GM12872 (cell line): ENCODE measurements around the gene TCTA.

Source experiments
- CTCF ChIP-seq: IDR thresholded peaks from 3 replicates; pipeline ENCODE4 v1.5.1; 2011; ENCODE audit warnings: low read depth, mild to moderate bottlenecking, low read length, moderate library complexity; ENCODE audit not compliant: insufficient read depth

TCTA gene

DNA sequence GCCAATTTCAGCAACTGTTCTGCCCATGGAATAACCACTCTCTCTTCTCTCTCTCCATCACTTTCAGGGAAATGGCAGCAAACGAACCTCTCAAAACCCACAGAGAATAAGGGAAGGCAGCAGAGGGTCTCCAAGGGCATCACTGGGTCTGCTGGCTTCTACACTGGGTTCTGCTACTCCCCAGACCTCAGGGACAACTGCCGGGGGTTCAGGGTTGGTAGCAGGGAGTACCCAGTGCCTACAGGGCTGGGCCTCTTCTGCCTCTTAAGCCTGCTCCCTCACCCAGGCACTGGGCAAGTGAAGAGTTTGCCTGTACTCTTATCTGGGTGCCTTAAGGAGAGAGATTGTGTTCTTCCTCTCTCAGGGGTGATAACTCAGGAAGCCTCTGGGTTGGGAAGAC, 2.5 kb downstream of the TCTA start:
- no peak for TF ChIP-seq CTCF

DNA sequence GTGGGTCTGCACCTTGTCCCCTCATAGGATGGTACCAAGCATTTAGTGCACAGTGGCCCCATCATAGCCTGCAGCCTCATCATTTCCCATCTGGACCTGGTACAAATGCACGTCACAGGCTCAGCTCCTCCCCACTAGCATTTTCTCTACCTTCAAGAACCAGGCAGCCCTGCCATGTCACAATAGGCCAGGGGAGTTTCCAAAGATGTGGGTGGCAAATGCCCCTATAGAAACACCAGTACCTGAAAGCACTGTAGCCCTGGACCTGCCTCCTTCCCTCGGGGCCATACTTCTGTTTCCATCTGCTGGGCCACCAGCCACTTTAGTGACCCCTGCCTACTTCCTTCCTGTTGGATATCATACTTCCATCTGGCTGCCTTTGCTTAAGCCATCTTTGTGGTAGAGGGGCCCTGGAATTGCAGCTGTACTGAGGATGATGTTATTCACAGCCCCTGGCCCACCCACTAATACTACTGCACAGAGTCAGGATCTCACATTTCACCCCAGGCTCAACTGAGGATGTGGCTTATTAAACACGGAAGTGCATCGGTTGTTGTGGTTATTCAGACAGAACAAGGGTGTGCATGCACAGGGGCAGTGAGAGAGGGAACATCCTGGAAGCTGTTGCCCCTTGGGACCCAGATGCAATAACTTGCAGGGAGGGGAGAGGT, 3.8 kb downstream of the TCTA start:
- TF ChIP-seq CTCF, result no peak

GRCh38 chr3:49416867-49417266, 4.6 kb downstream of the TCTA start:
- no peak for TF ChIP-seq CTCF

GRCh38 chr3:49417516-49418120, 5.4 kb downstream of the TCTA start:
- no peak for TF ChIP-seq CTCF

DNA sequence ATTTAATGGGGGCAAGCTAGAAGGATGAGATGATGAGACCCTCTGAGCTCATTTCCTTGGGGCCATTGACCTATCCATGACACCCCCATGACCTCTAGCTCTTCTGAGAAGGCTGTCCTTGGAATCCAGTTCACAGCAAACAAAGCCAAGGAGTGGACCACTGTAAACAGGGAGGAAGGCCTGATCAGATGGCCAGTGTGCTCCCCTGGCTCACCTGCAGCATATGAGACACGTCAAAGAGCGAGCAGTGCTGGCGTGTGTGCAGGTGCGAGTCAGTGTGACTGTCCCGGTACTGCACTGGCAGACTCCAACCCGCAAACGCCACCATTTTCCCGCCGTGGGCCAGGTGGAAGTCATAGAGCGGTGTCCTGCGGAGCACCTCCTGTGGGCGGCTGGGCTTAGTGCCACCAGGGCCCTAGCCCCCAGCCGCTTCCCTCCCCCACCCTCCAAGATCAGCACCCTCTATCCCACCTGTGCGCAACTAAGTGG, 9.7 kb downstream of the TCTA start:
- TF ChIP-seq CTCF, result no peak

DNA sequence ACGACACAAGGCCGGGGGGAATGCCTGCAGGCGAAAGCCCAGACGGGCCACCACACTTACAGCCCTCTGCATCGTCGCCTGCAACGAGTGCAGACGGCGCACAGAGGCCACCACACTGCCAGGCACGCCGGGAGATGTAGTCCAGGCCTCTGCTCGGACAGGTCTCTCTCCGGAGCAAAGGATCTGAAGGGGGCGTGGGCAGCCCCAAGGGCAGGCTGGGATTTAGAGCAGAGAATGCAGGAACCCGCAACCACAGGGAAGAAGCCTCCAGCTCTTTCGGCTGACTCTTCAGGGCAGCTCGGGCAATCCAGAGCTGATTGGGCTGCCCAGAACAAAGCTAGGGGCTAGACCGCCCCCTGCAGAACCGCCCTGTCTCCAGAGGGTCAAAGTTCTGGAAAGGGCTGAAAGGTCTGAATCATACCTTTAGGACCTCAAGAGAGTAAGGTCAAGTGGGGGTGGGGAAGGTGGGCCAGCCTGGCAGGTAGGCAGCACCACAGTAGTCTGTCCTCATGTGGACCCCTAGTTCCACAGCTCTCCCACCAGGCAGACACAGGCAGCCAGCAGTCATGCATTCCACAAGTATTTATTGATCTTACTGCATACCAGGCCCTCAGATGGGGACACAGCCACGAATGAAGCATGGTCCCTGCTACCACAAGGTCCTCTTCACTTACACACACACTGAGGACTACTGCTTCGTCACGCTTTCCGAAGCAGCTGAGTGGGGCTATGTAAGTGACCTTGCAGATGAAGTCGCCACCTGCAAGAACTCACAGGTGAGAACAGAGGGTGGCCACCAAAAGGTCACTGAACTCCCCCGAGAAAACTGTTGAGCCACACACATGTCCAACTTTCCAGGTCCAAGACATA, 10.4 kb downstream of the TCTA start, which contains the start of gene AMT:
AMT (minus strand) TSS at position 95 of the 870 bp plus-strand sequence; CDS start at position 72, 23 bp downstream.
- no peak for TF ChIP-seq CTCF

GRCh38 chr3:49424816-49425215, 12.6 kb downstream of the TCTA start:
- TF ChIP-seq CTCF, result no peak
